ENCODE results near the gene RWDD3. TPM values are rescaled to one million over a fixed set of nuclear protein-coding genes. Genes with fewer than 3 reads are reported as not detected.

RWDD3 gene, protein sequence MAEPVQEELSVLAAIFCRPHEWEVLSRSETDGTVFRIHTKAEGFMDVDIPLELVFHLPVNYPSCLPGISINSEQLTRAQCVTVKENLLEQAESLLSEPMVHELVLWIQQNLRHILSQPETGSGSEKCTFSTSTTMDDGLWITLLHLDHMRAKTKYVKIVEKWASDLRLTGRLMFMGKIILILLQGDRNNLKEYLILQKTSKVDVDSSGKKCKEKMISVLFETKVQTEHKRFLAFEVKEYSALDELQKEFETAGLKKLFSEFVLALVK
- total RNA-seq, result 10 to 100 TPM; 12.4 to 12.7 TPM
- polyA plus RNA-seq (ENCODE audit: insufficient read length in 6 of 6), result 10 to 100 TPM; 45.4 to 58.6 (median 47.4) TPM
- long read RNA-seq, donor 1, transcript RWDD3-202 (4 exons, 1,235 nt), result major isoform, 7 of 12 reads
- long read RNA-seq, donor 1, partial matches to known transcripts, result 0 of 12 reads
- long read RNA-seq, donor 1, other reads (novel, unspliced or antisense), result 0 of 12 reads
- long read RNA-seq, donor 2, transcript RWDD3-202 (4 exons, 1,235 nt), result major isoform, 6 of 21 reads
- long read RNA-seq, donor 2, partial matches to known transcripts, result 13 of 21 reads
- long read RNA-seq, donor 2, other reads (novel, unspliced or antisense), result 0 of 21 reads
- long read RNA-seq, donor 3, partial matches to known transcripts, result 0 of 17 reads
- long read RNA-seq, donor 3, other reads (novel, unspliced or antisense), result 6 of 17 reads
- long read RNA-seq, donor 4, partial matches to known transcripts, result 0 of 6 reads
- long read RNA-seq, donor 4, other reads (novel, unspliced or antisense), result 3 of 6 reads
- long read RNA-seq, donor 5, partial matches to known transcripts, result 0 of 9 reads
- long read RNA-seq, donor 5, other reads (novel, unspliced or antisense), result 0 of 9 reads
- long read RNA-seq, donor 6, transcript RWDD3-202 (4 exons, 1,235 nt), result major isoform, 6 of 12 reads
- long read RNA-seq, donor 6, transcript RWDD3-203 (2 exons, 1,068 nt), result minor isoform, 5 of 12 reads
- long read RNA-seq, donor 6, partial matches to known transcripts, result 0 of 12 reads
- long read RNA-seq, donor 6, other reads (novel, unspliced or antisense), result 0 of 12 reads
- long read RNA-seq, donor 7, partial matches to known transcripts, result 0 of 8 reads
- long read RNA-seq, donor 7, other reads (novel, unspliced or antisense), result 0 of 8 reads
- long read RNA-seq, donor 8, partial matches to known transcripts, result 0 of 6 reads
- long read RNA-seq, donor 8, other reads (novel, unspliced or antisense), result 0 of 6 reads
- long read RNA-seq, donor 9, result 0 reads
- long read RNA-seq, donor 10, partial matches to known transcripts, result 0 of 4 reads
- long read RNA-seq, donor 10, other reads (novel, unspliced or antisense), result 4 of 4 reads
- long read RNA-seq, donor 11, transcript RWDD3-202 (4 exons, 1,235 nt), result major isoform, 5 of 5 reads
- long read RNA-seq, donor 11, partial matches to known transcripts, result 0 of 5 reads
- long read RNA-seq, donor 11, other reads (novel, unspliced or antisense), result 0 of 5 reads
- long read RNA-seq, donor 12, partial matches to known transcripts, result 0 of 2 reads
- long read RNA-seq, donor 12, other reads (novel, unspliced or antisense), result 0 of 2 reads

DNA sequence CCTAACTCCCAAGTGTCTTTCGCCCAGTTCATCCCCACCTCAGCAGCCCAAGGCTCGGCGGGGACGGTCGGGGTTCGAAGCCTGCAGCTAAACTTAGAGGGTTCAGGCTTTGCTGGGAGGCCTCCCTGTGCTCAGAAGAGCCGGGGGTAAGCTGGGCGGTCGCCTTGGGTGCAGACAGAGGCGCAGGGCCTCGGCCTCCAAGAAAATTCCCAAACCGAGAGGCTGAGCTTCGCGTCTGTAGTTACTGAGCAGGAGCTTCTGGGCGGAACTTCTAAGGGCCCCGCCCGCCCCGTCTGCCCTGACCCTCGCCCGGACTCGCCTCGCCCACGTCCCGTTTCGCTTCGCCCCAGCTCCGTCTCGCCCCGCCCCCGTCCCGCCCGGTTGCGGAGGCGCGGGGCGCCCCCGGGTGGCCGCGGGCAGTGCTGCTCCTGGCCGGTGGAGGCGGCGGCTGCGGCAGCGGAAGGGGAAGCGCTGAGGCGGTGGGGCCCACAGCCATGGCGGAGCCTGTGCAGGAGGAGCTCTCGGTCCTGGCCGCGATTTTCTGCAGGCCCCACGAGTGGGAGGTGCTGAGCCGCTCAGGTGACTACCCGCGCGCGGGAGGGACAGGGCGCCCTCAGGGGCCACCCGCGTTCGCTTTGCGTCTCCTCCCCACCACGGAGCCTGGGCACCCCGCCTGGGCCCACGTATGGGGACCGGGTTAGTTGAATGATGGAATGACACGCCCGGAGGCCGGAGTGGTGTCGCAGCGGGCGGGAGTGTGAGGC is at the start of gene RWDD3:
TSS of gene RWDD3 (plus strand) at position 474 of the 764 bp plus-strand sequence. CDS start at position 495, 21 bp downstream.
- intact Hi-C loops (cut with DNase I), result loop anchor here in 1 of 2 donors (10.0 kb wide), 1 partner anchor 149 kb away; no protein-coding TSS in a partner anchor
- Histone ChIP-seq H3K4me1 (peaks cover 0 to 13% of the 10 kb centered on the region in 2 donors), H3K27me3 (no peaks in the 10 kb centered on the region), H3K27ac (peak within 1 kb of the TSS; percentile 84 to 86), H3K9me3 (no peaks in the 10 kb centered on the region), H3K36me3 (no peaks in the 10 kb centered on the region), H3K4me3 (peak within 1 kb of the TSS; percentile 81 to 99)
- ATAC-seq, result peak; percentile 99
- peak; percentile 93 to 100 (median 95) for DNase-seq
- TF ChIP-seq, protein P1, sequence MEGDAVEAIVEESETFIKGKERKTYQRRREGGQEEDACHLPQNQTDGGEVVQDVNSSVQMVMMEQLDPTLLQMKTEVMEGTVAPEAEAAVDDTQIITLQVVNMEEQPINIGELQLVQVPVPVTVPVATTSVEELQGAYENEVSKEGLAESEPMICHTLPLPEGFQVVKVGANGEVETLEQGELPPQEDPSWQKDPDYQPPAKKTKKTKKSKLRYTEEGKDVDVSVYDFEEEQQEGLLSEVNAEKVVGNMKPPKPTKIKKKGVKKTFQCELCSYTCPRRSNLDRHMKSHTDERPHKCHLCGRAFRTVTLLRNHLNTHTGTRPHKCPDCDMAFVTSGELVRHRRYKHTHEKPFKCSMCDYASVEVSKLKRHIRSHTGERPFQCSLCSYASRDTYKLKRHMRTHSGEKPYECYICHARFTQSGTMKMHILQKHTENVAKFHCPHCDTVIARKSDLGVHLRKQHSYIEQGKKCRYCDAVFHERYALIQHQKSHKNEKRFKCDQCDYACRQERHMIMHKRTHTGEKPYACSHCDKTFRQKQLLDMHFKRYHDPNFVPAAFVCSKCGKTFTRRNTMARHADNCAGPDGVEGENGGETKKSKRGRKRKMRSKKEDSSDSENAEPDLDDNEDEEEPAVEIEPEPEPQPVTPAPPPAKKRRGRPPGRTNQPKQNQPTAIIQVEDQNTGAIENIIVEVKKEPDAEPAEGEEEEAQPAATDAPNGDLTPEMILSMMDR (IDR thresholded peaks at IDR 0.05), result peak; percentile 85 to 96

DNA sequence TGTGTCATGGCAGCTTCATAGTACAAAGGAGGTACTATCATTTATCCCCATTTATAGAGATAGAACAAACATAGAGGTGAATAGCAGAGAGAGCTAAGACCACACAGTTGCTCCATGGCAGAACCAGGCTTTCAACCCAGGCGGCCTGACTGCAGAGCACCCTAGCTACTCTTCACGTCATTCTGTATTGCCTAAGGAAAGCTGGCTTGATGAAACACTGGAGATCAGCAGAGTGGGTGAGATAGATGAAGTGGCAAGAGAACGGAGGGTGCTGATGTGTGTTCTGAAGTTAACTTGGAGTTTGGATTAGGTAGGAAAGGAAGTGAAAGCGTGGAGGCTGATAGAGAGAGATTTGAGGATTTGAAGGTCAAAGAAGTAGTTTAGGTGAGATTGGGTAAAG is 47.9 kb upstream of the RWDD3 start:
- no peaks in the 10 kb centered on the region for H3K4me1 ChIP-seq
- no peaks in the 10 kb centered on the region for H3K36me3 ChIP-seq
- TF ChIP-seq, protein P1 (IDR thresholded peaks at IDR 0.05), result no peak
- ATAC-seq (no peak), DNase-seq (no peak)
- no peak overlapping the region for H3K4me3 ChIP-seq
- intact Hi-C loops (cut with DNase I), result no loop called here
- no peaks in the 10 kb centered on the region for H3K27me3 ChIP-seq
- H3K27ac ChIP-seq, result no peak overlapping the region
- no peaks in the 10 kb centered on the region for H3K9me3 ChIP-seq

DNA sequence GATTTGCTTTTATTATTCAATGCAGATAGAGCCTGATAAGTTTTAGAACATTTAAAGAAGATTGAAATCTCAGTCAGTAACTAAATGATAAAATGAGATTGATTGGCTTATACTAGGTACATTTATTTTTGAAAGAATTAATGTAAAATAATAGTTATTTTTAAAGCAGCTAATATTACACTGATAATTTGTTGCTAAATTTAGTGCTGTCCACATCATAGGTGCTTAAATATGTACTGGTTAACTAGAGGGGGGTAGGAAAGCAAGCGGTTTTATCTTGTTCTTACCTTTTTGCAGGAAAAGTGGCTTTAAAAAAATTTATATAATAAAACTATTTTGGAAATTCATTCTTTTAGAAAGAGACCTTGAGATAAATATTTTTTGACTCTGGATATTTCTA is 40.4 kb upstream of the RWDD3 start:
- intact Hi-C loops (cut with DNase I), result no loop called here
- H3K36me3 ChIP-seq, result no peaks in the 10 kb centered on the region
- DNase-seq (no peak), ATAC-seq (no peak)
- H3K4me3 ChIP-seq, result no peak overlapping the region
- H3K27ac ChIP-seq, result no peak overlapping the region
- no peaks in the 10 kb centered on the region for H3K4me1 ChIP-seq
- TF ChIP-seq, protein P1 (IDR thresholded peaks at IDR 0.05), result no peak
- no peaks in the 10 kb centered on the region for H3K27me3 ChIP-seq
- no peaks in the 10 kb centered on the region for H3K9me3 ChIP-seq

DNA sequence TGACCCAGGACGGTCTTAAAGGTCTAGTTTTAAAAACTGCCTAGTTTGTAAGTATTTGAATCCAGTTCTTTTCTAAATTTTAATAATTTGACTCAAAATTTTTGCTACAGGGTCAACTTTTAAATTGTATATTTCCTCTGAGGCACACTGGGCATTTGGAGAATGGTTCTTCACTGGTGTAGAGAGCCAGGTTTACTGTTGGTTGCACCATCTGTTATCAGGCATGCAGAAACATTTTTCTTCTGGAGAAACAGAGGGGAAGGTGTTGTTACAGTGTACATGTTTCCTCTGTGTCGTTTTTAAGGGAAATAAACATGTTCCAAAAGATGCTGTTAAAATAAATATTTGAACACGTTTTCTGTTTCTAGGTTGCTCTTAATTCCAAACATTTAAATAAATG is 39.0 kb upstream of the RWDD3 start:
- no peak for ATAC-seq
- Histone ChIP-seq H3K27ac (no peak overlapping the region), H3K36me3 (no peaks in the 10 kb centered on the region), H3K4me3 (no peak overlapping the region), H3K4me1 (no peaks in the 10 kb centered on the region), H3K9me3 (no peaks in the 10 kb centered on the region), H3K27me3 (no peaks in the 10 kb centered on the region)
- TF ChIP-seq, protein P1 (IDR thresholded peaks at IDR 0.05), result no peak
- DNase-seq, result no peak
- intact Hi-C loops (cut with DNase I), result no loop called here
